ENCODE results near the gene GPR78. TPM values are rescaled to one million over a fixed set of nuclear protein-coding genes. Genes with fewer than 3 reads are reported as not detected.

The GPR78 gene
- total RNA-seq = not detected

GRCh38 chr4:8580321-8581093, at the start of gene GPR78:
GPR78 (plus strand) TSS chr4:8580392; CDS start chr4:8580983, 591 bp downstream.
- WGBS = 3% methylated on average over 9 of the region's 63 CpGs
- H3K4me1 ChIP-seq = peaks cover 10% of the 10 kb centered on the region
- TF ChIP-seq EP300 (IDR thresholded peaks at IDR 0.05) (no peak), POLR2AphosphoS5 (IDR thresholded peaks at IDR 0.05) (no peak), POLR2A (IDR thresholded peaks at IDR 0.05) (no peak), CTCF (IDR thresholded peaks at IDR 0.05) (no peak)
- no peak within 1 kb of the TSS for H3K27ac ChIP-seq
- peaks cover 81% of the 10 kb centered on the region for H3K27me3 ChIP-seq
- H3K9me3 ChIP-seq = no peaks in the 10 kb centered on the region
- peak in 1 of 2 donors; percentile 73 for DNase-seq (ENCODE audit: low spot score in 2 of 2)
- no peak within 1 kb of the TSS for H3K4me3 ChIP-seq
- no peaks in the 10 kb centered on the region for H3K36me3 ChIP-seq

- 79% methylated on average over 5 of the region's 5 CpGs for WGBS
- H3K27ac ChIP-seq = no peak overlapping the region
- TF ChIP-seq CTCF (IDR thresholded peaks at IDR 0.05) = no peak
- no peaks in the 10 kb centered on the region for H3K36me3 ChIP-seq
- no peak for DNase-seq (ENCODE audit: low spot score in 2 of 2)
- H3K27me3 ChIP-seq = no peaks in the 10 kb centered on the region
- H3K9me3 ChIP-seq = no peaks in the 10 kb centered on the region
- H3K4me1 ChIP-seq = peaks cover 5% of the 10 kb centered on the region
- H3K4me3 ChIP-seq = no peak overlapping the region
These were observed 47.9 kb upstream of the GPR78 start for GRCh38 chr4:8532245-8532781.

- Histone ChIP-seq H3K9me3 (no peaks in the 10 kb centered on the region), H3K4me1 (peaks cover 9% of the 10 kb centered on the region), H3K4me3 (no peak overlapping the region), H3K27ac (peak overlapping the region; percentile 37), H3K27me3 (no peaks in the 10 kb centered on the region), H3K36me3 (no peaks in the 10 kb centered on the region)
- no peak for DNase-seq (ENCODE audit: low spot score in 2 of 2)
- TF ChIP-seq POLR2A (IDR thresholded peaks at IDR 0.05) (no peak), CTCF (IDR thresholded peaks at IDR 0.05) (no peak), POLR2AphosphoS5 (IDR thresholded peaks at IDR 0.05) (no peak), EP300 (IDR thresholded peaks at IDR 0.05) (no peak)
- WGBS = 100% methylated on average over 2 of the region's 2 CpGs
These were observed 46.8 kb upstream of the GPR78 start for GRCh38 chr4:8533274-8533865.

- H3K36me3 ChIP-seq = no peaks in the 10 kb centered on the region
- peak overlapping the region; percentile 37 for H3K27ac ChIP-seq
- peaks cover 9% of the 10 kb centered on the region for H3K4me1 ChIP-seq
- DNase-seq (ENCODE audit: low spot score in 2 of 2) = no peak
- no peaks in the 10 kb centered on the region for H3K27me3 ChIP-seq
- no peak for TF ChIP-seq POLR2A (IDR thresholded peaks at IDR 0.05)
- no peak for TF ChIP-seq CTCF (IDR thresholded peaks at IDR 0.05)
- no peak for TF ChIP-seq POLR2AphosphoS5 (IDR thresholded peaks at IDR 0.05)
- no peak for TF ChIP-seq EP300 (IDR thresholded peaks at IDR 0.05)
- no peak overlapping the region for H3K4me3 ChIP-seq
- WGBS = 15% methylated on average over 3 of the region's 4 CpGs
- no peaks in the 10 kb centered on the region for H3K9me3 ChIP-seq
These were observed 46.1 kb upstream of the GPR78 start for GRCh38 chr4:8534129-8534528.

- 51% methylated on average over 2 of the region's 2 CpGs for WGBS
- Histone ChIP-seq H3K4me1 (peaks cover 9% of the 10 kb centered on the region), H3K4me3 (no peak overlapping the region), H3K27me3 (no peaks in the 10 kb centered on the region), H3K36me3 (no peaks in the 10 kb centered on the region), H3K9me3 (no peaks in the 10 kb centered on the region), H3K27ac (peak overlapping the region; percentile 37)
- no peak for DNase-seq (ENCODE audit: low spot score in 2 of 2)
- TF ChIP-seq POLR2AphosphoS5 (IDR thresholded peaks at IDR 0.05) (no peak), POLR2A (IDR thresholded peaks at IDR 0.05) (no peak), CTCF (IDR thresholded peaks at IDR 0.05) (no peak), EP300 (IDR thresholded peaks at IDR 0.05) (no peak)
These were observed 45.6 kb upstream of the GPR78 start for GRCh38 chr4:8534611-8535010.

All from suprapubic skin (tissue), 4 donors.